Smooth muscle cell (in vitro differentiated cells): ENCODE results near the gene CCL22. TPM values are rescaled to one million over a fixed set of nuclear protein-coding genes. Genes with fewer than 3 reads are reported as not detected.
"Not testable (repeated sequence)": the region's sequence is repeated elsewhere in the genome, so short reads cannot be mapped to it uniquely, and the experiment has no call there.

Source experiments
- DNase-seq: peaks from one replicate; lab custom pipeline; 2025; ENCODE audit not compliant: unreplicated experiment; lab: John Stamatoyannopoulos, UW
- H2AFZ ChIP-seq: fragments of 200-600 bp; sonication (generic); 2 replicates; pipeline ENCODE4 v1.6.0; 2016; ENCODE audit warnings: antibody characterized with exemption, low read depth, mild to moderate bottlenecking
- H3F3A ChIP-seq: fragments of 200-600 bp; sonication (generic); 2 replicates; pipeline ENCODE4 v1.6.0; 2017; ENCODE audit warnings: antibody characterized with exemption, low read depth
- H3K27ac ChIP-seq: fragments of 200-600 bp; sonication (generic); 2 replicates; pipeline ENCODE4 v1.5.1; 2016; ENCODE audit warnings: low read depth, mild to moderate bottlenecking
- H3K27me3 ChIP-seq: fragments of 200-600 bp; sonication (generic); 2 replicates; pipeline ENCODE4 v1.6.1; 2016; ENCODE audit warnings: low read depth, mild to moderate bottlenecking
- H3K36me3 ChIP-seq: fragments of 200-600 bp; sonication (generic); 2 replicates; pipeline ENCODE4 v1.5.1; 2016; ENCODE audit warnings: low read depth
- H3K4me1 ChIP-seq: fragments of 200-600 bp; sonication (generic); 2 replicates; pipeline ENCODE4 v1.5.1; 2016; ENCODE audit warnings: low read depth
- H3K4me2 ChIP-seq: fragments of 200-600 bp; sonication (generic); 2 replicates; pipeline ENCODE4 v1.6.0; 2016; ENCODE audit warnings: mild to moderate bottlenecking
- H3K4me3 ChIP-seq: fragments of 200-600 bp; sonication (generic); 2 replicates; pipeline ENCODE4 v1.5.1; 2016; ENCODE audit warnings: mild to moderate bottlenecking
- H3K79me2 ChIP-seq: fragments of 200-600 bp; sonication (generic); 2 replicates; pipeline ENCODE4 v1.6.0; 2016; ENCODE audit warnings: low read depth, mild to moderate bottlenecking
- H3K9ac ChIP-seq: fragments of 200-600 bp; sonication (generic); 2 replicates; pipeline ENCODE4 v1.6.0; 2016; ENCODE audit warnings: low read depth
- H3K9me3 ChIP-seq: fragments of 200-600 bp; sonication (generic); replicated peaks from 2 replicates; pipeline ENCODE4 v1.5.1; 2016; ENCODE audit warnings: low read depth
- H4K20me1 ChIP-seq: fragments of 200-600 bp; sonication (generic); 2 replicates; pipeline ENCODE4 v1.6.0; 2016; ENCODE audit warnings: low read depth
- WGBS: methylation state at CpG from one replicate; pipeline ENCODE4 v1.1.7; 2016; ENCODE audit warnings: low lambda C conversion rate; 5-methylcytosine and 5-hydroxymethylcytosine counted together
- polyA plus RNA-seq: library from polyadenylated mRNA; unstranded; fragments of >200 nt; fragmentation: Nextera tagmentation; extraction: Ambion mirVana; gene quantifications from 2 replicates; pipeline ENCODE4 v1.2.1, GENCODE V29; 2016
- total RNA-seq: library from RNA; depleted of rRNA; stranded (reverse); fragments of >200 nt; gene quantifications from 2 replicates; pipeline ENCODE4 v1.2.3, GENCODE V29; 2014
- TF ChIP-seq, protein P1 (sequence below): fragments of 200-600 bp; sonication (generic); IDR thresholded peaks from 2 replicates; pipeline ENCODE4 v1.5.1; 2017; ENCODE audit warnings: borderline replicate concordance, mild to moderate bottlenecking, antibody characterized with exemption; ENCODE audit not compliant: insufficient read depth, poor library complexity, severe bottlenecking

The CCL22 gene
- total and polyA plus RNA-seq, 2 experiments from 2014 or later = not detected

DNA sequence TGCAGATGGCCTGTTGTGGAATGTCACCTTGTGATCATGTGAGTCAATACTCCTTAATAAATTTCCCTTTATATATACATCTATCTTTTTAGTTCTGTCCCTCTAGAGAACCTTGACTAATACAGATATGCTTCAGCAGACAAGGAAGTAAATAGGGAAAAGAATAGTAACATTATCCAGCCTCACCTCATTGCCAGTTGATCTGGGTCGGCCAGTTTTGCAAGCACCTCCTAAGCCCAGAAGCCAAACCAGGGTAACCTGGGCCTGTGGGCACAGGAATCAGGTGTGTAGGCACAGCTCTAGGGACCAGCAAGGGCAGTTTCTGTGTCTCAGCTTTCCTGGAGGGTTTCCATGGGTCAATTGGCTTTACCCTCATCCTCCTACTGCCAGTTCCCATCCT lies 34.1 kb downstream of the CCL22 start:
- H3K4me3 ChIP-seq = no peak overlapping the region
- no peaks in the 10 kb centered on the region for H3K36me3 ChIP-seq
- H3F3A ChIP-seq = no peaks in the 10 kb centered on the region
- H3K9me3 ChIP-seq = no peaks in the 10 kb centered on the region
- H3K79me2 ChIP-seq = no peaks in the 10 kb centered on the region
- TF ChIP-seq, protein P1, sequence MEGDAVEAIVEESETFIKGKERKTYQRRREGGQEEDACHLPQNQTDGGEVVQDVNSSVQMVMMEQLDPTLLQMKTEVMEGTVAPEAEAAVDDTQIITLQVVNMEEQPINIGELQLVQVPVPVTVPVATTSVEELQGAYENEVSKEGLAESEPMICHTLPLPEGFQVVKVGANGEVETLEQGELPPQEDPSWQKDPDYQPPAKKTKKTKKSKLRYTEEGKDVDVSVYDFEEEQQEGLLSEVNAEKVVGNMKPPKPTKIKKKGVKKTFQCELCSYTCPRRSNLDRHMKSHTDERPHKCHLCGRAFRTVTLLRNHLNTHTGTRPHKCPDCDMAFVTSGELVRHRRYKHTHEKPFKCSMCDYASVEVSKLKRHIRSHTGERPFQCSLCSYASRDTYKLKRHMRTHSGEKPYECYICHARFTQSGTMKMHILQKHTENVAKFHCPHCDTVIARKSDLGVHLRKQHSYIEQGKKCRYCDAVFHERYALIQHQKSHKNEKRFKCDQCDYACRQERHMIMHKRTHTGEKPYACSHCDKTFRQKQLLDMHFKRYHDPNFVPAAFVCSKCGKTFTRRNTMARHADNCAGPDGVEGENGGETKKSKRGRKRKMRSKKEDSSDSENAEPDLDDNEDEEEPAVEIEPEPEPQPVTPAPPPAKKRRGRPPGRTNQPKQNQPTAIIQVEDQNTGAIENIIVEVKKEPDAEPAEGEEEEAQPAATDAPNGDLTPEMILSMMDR = no peak
- 100% methylated on average over 1 of the region's 1 CpG for WGBS
- no peak overlapping the region for H3K4me2 ChIP-seq
- H3K4me1 ChIP-seq = no peaks in the 10 kb centered on the region
- no peak for DNase-seq
- H2AFZ ChIP-seq = no peak overlapping the region
- no peak overlapping the region for H3K27ac ChIP-seq
- no peaks in the 10 kb centered on the region for H3K27me3 ChIP-seq
- H4K20me1 ChIP-seq = no peaks in the 10 kb centered on the region
- no peak overlapping the region for H3K9ac ChIP-seq

DNA sequence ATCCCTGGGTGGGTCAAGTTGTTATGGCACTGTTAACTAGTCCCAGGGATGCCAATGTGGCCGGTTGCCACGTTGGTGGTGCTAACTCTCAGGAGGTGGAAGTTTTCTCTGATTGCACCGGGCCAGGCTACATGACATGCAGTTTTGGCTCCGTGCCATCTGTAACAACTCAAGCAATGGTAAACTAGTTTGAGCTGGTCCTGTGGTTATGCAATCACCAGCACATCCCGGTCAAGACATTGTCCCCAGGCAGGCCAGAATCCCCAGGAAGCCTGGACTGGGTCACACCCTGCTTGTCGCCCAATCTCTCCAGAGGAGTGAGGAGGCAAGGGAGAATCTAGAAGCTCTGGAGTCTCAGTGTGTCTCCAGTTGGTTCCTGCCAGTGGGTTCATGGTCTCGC lies 35.9 kb downstream of the CCL22 start:
- no peaks in the 10 kb centered on the region for H3K79me2 ChIP-seq
- DNase-seq = no peak
- TF ChIP-seq, protein P1 = no peak
- no peak overlapping the region for H3K9ac ChIP-seq
- 73% methylated on average over 7 of the region's 7 CpGs for WGBS
- no peaks in the 10 kb centered on the region for H3K36me3 ChIP-seq
- H3K9me3 ChIP-seq = no peaks in the 10 kb centered on the region
- no peak overlapping the region for H2AFZ ChIP-seq
- H3K4me1 ChIP-seq = no peaks in the 10 kb centered on the region
- H3K4me2 ChIP-seq = no peak overlapping the region
- no peaks in the 10 kb centered on the region for H4K20me1 ChIP-seq
- H3K27me3 ChIP-seq = no peaks in the 10 kb centered on the region
- no peak overlapping the region for H3K4me3 ChIP-seq
- no peaks in the 10 kb centered on the region for H3F3A ChIP-seq
- no peak overlapping the region for H3K27ac ChIP-seq

DNA sequence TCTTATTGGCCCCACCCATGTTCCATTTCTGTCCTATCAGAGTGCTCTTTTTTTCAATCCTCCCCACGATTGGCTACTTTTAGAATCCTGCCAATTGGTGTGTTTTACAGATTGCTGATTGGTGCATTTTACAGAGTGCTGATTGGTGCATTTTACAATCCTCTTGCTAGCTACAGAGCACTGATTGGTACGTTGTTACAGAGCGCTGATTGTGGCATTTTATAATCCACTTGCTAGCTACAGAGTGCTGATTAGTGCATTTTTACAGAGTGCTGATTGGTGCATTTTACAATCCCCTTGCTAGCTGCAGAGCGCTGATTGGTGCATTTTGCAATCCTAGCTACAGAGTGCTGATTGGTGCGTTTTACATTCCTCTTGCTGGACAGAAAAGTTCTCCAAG lies 36.4 kb downstream of the CCL22 start:
- no peak overlapping the region for H3K4me2 ChIP-seq
- no peaks in the 10 kb centered on the region for H3F3A ChIP-seq

DNA sequence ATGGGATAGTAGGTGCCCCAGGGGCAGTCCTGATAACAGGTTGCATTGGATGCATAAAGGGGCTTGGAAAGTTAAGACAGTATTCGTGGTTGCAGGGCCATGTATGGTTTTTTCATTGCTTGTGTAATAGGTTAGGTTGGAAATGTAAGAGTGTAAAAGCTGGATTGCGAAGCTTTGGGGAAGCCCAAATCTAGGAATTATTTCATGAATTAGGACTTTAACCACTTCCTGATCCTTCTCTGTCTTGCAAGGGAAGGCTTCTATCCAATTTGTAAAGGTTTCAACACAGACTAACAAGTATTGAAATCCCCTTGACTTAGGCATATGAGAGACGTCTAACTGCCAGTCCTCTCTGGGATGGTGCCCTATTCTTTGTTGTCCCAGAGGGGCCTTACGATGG lies 38.2 kb downstream of the CCL22 start:
- Histone ChIP-seq H3K27me3 (no peaks in the 10 kb centered on the region), H4K20me1 (no peaks in the 10 kb centered on the region), H3K4me3 (no peak overlapping the region), H3K9ac (no peak overlapping the region), H3K36me3 (no peaks in the 10 kb centered on the region), H3K79me2 (no peaks in the 10 kb centered on the region), H3K4me1 (no peaks in the 10 kb centered on the region), H3K27ac (no peak overlapping the region), H2AFZ (no peak overlapping the region), H3K9me3 (no peaks in the 10 kb centered on the region), H3F3A (no peaks in the 10 kb centered on the region), H3K4me2 (no peak overlapping the region)
- DNase-seq = no peak
- 82% methylated on average over 4 of the region's 4 CpGs for WGBS
- TF ChIP-seq, protein P1 = no peak

More for the DNA sequence above, 36.4 kb downstream of the CCL22 start:
- Histone ChIP-seq H3K36me3 (no peaks in the 10 kb centered on the region), H3K27me3 (no peaks in the 10 kb centered on the region), H4K20me1 (no peaks in the 10 kb centered on the region), H3K4me1 (no peaks in the 10 kb centered on the region), H3K9ac (no peak overlapping the region), H3K27ac (no peak overlapping the region), H3K9me3 (no peaks in the 10 kb centered on the region), H3K79me2 (no peaks in the 10 kb centered on the region), H2AFZ (no peak overlapping the region), H3K4me3 (no peak overlapping the region)
- DNase-seq = no peak
- TF ChIP-seq, protein P1 = no peak
- WGBS = 94% methylated on average over 5 of the region's 5 CpGs

DNA sequence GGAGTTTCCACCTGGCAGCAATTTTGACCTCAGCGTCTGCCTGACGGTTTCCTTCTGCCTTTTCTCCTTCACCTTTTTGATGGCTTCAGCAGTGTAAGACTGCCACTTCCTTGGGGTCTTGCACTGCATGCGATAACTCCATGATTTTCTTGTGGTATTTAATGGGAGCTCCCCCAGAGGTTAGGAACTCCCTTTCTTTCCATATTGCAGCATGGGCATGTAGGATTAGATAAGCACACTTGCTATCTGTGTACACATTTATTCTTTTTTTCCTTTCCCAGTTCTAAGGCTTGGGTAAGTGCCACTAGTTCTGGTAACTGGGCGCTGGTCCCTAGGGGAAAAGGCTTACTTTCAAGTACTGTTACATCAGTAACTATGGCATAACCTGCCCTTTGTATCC lies 38.9 kb downstream of the CCL22 start:
- not testable (repeated sequence) for DNase-seq, H3K9me3 ChIP-seq, H3K4me3 ChIP-seq, H4K20me1 ChIP-seq, H3K4me1 ChIP-seq, H3F3A ChIP-seq, H3K9ac ChIP-seq, H3K36me3 ChIP-seq, H3K4me2 ChIP-seq, H3K79me2 ChIP-seq, H3K27me3 ChIP-seq, H3K27ac ChIP-seq, H2AFZ ChIP-seq
- 93% methylated on average over 4 of the region's 4 CpGs for whole genome bisulfite sequencing
